GM18951 (cell line): ENCODE data around the gene DUSP23.

Experiments
- POLR2A ChIP-seq: IDR thresholded peaks from 4 replicates; pipeline ENCODE4 v1.6.1; 2011; ENCODE audit warnings: mild to moderate bottlenecking; ENCODE audit not compliant: insufficient read length, insufficient read depth; ENCODE audit errors: extremely low read depth
- in situ Hi-C: fragments of 300-500 bp; cut with MboI; formaldehyde crosslinking; loops from one replicate; pipeline ENCODE4 v1.12.0; 2022; ENCODE audit warnings: low sequenced_read_pairs, mixed read lengths, inconsistent platforms; ENCODE audit not compliant: unreplicated experiment

The DUSP23 gene

GRCh38 chr1:159780583-159781582, at the start of gene DUSP23:
TSS of gene DUSP23 (plus strand) at chr1:159780962. CDS start at chr1:159781101, 139 bp downstream.
- in situ Hi-C loops: loop anchor here (10.0 kb wide), 1 partner anchor 224 kb away; no protein-coding TSS in a partner anchor
- TF ChIP-seq POLR2A: peak; percentile 59

- no peak for TF ChIP-seq POLR2A
- in situ Hi-C loops: no loop called here
These were observed 43.4 kb upstream of the DUSP23 start for GRCh38 chr1:159737238-159737916.

GRCh38 chr1:159743651-159744410, 36.9 kb upstream of the DUSP23 start:
- in situ Hi-C loops: no loop called here
- TF ChIP-seq POLR2A: no peak

GRCh38 chr1:159746666-159747065, 34.1 kb upstream of the DUSP23 start:
- no peak for TF ChIP-seq POLR2A
- in situ Hi-C loops: no loop called here

- in situ Hi-C loops: no loop called here
- TF ChIP-seq POLR2A: no peak
These were observed 32.4 kb upstream of the DUSP23 start for GRCh38 chr1:159748370-159748769.

- in situ Hi-C loops: no loop called here
- TF ChIP-seq POLR2A: no peak
These were observed 31.1 kb upstream of the DUSP23 start for GRCh38 chr1:159749630-159750029.

GRCh38 chr1:159750621-159751020, 30.1 kb upstream of the DUSP23 start:
- no peak for TF ChIP-seq POLR2A
- in situ Hi-C loops: no loop called here

- in situ Hi-C loops: no loop called here
- TF ChIP-seq POLR2A: no peak
These were observed 29.7 kb upstream of the DUSP23 start for GRCh38 chr1:159751031-159751430.

- no peak for TF ChIP-seq POLR2A
- in situ Hi-C loops: no loop called here
These were observed 28.6 kb upstream of the DUSP23 start for GRCh38 chr1:159752135-159752580.

GRCh38 chr1:159753386-159753785, 27.4 kb upstream of the DUSP23 start:
- in situ Hi-C loops: no loop called here
- no peak for TF ChIP-seq POLR2A

GRCh38 chr1:159755451-159756007, 25.2 kb upstream of the DUSP23 start:
- no peak for TF ChIP-seq POLR2A
- in situ Hi-C loops: no loop called here

- in situ Hi-C loops: no loop called here
- TF ChIP-seq POLR2A: no peak
These were observed 24.4 kb upstream of the DUSP23 start for GRCh38 chr1:159756397-159756796.
